Measurements from ENCODE around the gene NPFFR1.

Gene NPFFR1

GRCh38 chr10:70284542-70285475, 1.0 kb upstream of the NPFFR1 start:
- peaks cover 4% of the 10 kb centered on the region for H3K9me3 Mint-ChIP-seq
- H3K4me1 Mint-ChIP-seq: no peaks in the 10 kb centered on the region
- no peak overlapping the region for H3K4me3 Mint-ChIP-seq
- H3K27me3 Mint-ChIP-seq: peaks cover 47% of the 10 kb centered on the region
- H3K36me3 Mint-ChIP-seq (ENCODE audit: low read depth): no peaks in the 10 kb centered on the region
- no peak for DNase-seq
- ATAC-seq: no peak
- no peak overlapping the region for H3K27ac Mint-ChIP-seq

- Mint-ChIP-seq H3K27me3 (peaks cover 46% of the 10 kb centered on the region), H3K27ac (no peak overlapping the region), H3K4me1 (no peaks in the 10 kb centered on the region), H3K36me3 (ENCODE audit: low read depth) (no peaks in the 10 kb centered on the region), H3K9me3 (peaks cover 4% of the 10 kb centered on the region), H3K4me3 (no peak overlapping the region)
- DNase-seq: no peak
- ATAC-seq: no peak
Measured at GRCh38 chr10:70283071-70283444, 746 bp downstream of the NPFFR1 start.

GRCh38 chr10:70281609-70282008, 2.2 kb downstream of the NPFFR1 start:
- Mint-ChIP-seq H3K27me3 (peaks cover 42% of the 10 kb centered on the region), H3K36me3 (ENCODE audit: low read depth) (no peaks in the 10 kb centered on the region), H3K27ac (no peak overlapping the region), H3K9me3 (peaks cover 4% of the 10 kb centered on the region), H3K4me1 (no peaks in the 10 kb centered on the region), H3K4me3 (no peak overlapping the region)
- DNase-seq: no peak
- ATAC-seq: no peak

- H3K27me3 Mint-ChIP-seq: peaks cover 30% of the 10 kb centered on the region
- H3K4me1 Mint-ChIP-seq: no peaks in the 10 kb centered on the region
- H3K4me3 Mint-ChIP-seq: no peak overlapping the region
- no peak for DNase-seq
- no peaks in the 10 kb centered on the region for H3K36me3 Mint-ChIP-seq (ENCODE audit: low read depth)
- no peak overlapping the region for H3K27ac Mint-ChIP-seq
- H3K9me3 Mint-ChIP-seq: peaks cover 4% of the 10 kb centered on the region
- no peak for ATAC-seq
Measured at GRCh38 chr10:70280099-70280498, 3.7 kb downstream of the NPFFR1 start.

- Mint-ChIP-seq H3K4me3 (no peak overlapping the region), H3K36me3 (ENCODE audit: low read depth) (no peaks in the 10 kb centered on the region), H3K27ac (no peak overlapping the region), H3K27me3 (peaks cover 8% of the 10 kb centered on the region), H3K4me1 (peaks cover 11% of the 10 kb centered on the region), H3K9me3 (no peaks in the 10 kb centered on the region)
- DNase-seq (no peak), ATAC-seq (no peak)
Measured at GRCh38 chr10:70277396-70278030, 6.3 kb downstream of the NPFFR1 start.

- Mint-ChIP-seq H3K36me3 (ENCODE audit: low read depth) (no peaks in the 10 kb centered on the region), H3K4me1 (peaks cover 20% of the 10 kb centered on the region), H3K27ac (no peak overlapping the region), H3K9me3 (no peaks in the 10 kb centered on the region), H3K27me3 (no peaks in the 10 kb centered on the region), H3K4me3 (no peak overlapping the region)
- DNase-seq (no peak), ATAC-seq (no peak)
Measured at GRCh38 chr10:70274643-70275042, 9.2 kb downstream of the NPFFR1 start.

GRCh38 chr10:70272925-70273316, 10.9 kb downstream of the NPFFR1 start:
- peak; percentile 83 for ATAC-seq
- Mint-ChIP-seq H3K4me1 (peaks cover 20% of the 10 kb centered on the region), H3K27me3 (no peaks in the 10 kb centered on the region), H3K4me3 (no peak overlapping the region), H3K36me3 (ENCODE audit: low read depth) (no peaks in the 10 kb centered on the region), H3K27ac (peak overlapping the region; percentile 27), H3K9me3 (no peaks in the 10 kb centered on the region)
- no peak for DNase-seq

- Mint-ChIP-seq H3K36me3 (ENCODE audit: low read depth) (no peaks in the 10 kb centered on the region), H3K27ac (peak overlapping the region; percentile 27), H3K4me3 (no peak overlapping the region), H3K9me3 (no peaks in the 10 kb centered on the region), H3K27me3 (peaks cover under 1% of the 10 kb centered on the region), H3K4me1 (peaks cover 25% of the 10 kb centered on the region)
- ATAC-seq (peak; percentile 7), DNase-seq (no peak)
Measured at GRCh38 chr10:70271996-70272924, 11.5 kb downstream of the NPFFR1 start.

GRCh38 chr10:70270952-70271351, 12.9 kb downstream of the NPFFR1 start:
- H3K27ac Mint-ChIP-seq: no peak overlapping the region
- ATAC-seq (no peak), DNase-seq (no peak)
- no peak overlapping the region for H3K4me3 Mint-ChIP-seq
- no peaks in the 10 kb centered on the region for H3K36me3 Mint-ChIP-seq (ENCODE audit: low read depth)
- H3K27me3 Mint-ChIP-seq: peaks cover 2% of the 10 kb centered on the region
- H3K9me3 Mint-ChIP-seq: no peaks in the 10 kb centered on the region
- H3K4me1 Mint-ChIP-seq: peaks cover 29% of the 10 kb centered on the region

GRCh38 chr10:70269741-70270140, 14.1 kb downstream of the NPFFR1 start:
- DNase-seq: no peak
- no peaks in the 10 kb centered on the region for H3K36me3 Mint-ChIP-seq (ENCODE audit: low read depth)

GRCh38 chr10:70268376-70268775, 15.4 kb downstream of the NPFFR1 start:
- peaks cover 7% of the 10 kb centered on the region for H3K27me3 Mint-ChIP-seq
- ATAC-seq (no peak), DNase-seq (no peak)
- H3K27ac Mint-ChIP-seq: no peak overlapping the region
- no peaks in the 10 kb centered on the region for H3K36me3 Mint-ChIP-seq (ENCODE audit: low read depth)
- no peak overlapping the region for H3K4me3 Mint-ChIP-seq
- H3K9me3 Mint-ChIP-seq: no peaks in the 10 kb centered on the region
- H3K4me1 Mint-ChIP-seq: peaks cover 26% of the 10 kb centered on the region

More at GRCh38 chr10:70269741-70270140, 14.1 kb downstream of the NPFFR1 start:
- Mint-ChIP-seq H3K4me3 (no peak overlapping the region), H3K27ac (no peak overlapping the region), H3K27me3 (peaks cover 3% of the 10 kb centered on the region), H3K9me3 (no peaks in the 10 kb centered on the region), H3K4me1 (peaks cover 29% of the 10 kb centered on the region)
- ATAC-seq: no peak

GRCh38 chr10:70267161-70267933, 16.5 kb downstream of the NPFFR1 start:
- Mint-ChIP-seq H3K27me3 (peaks cover 11% of the 10 kb centered on the region), H3K27ac (no peak overlapping the region), H3K9me3 (no peaks in the 10 kb centered on the region), H3K4me3 (no peak overlapping the region), H3K4me1 (peaks cover 17% of the 10 kb centered on the region), H3K36me3 (ENCODE audit: low read depth) (no peaks in the 10 kb centered on the region)
- DNase-seq: peak; percentile 33
- ATAC-seq: peak; percentile 69

- no peak overlapping the region for H3K27ac Mint-ChIP-seq
- no peak overlapping the region for H3K4me3 Mint-ChIP-seq
- H3K36me3 Mint-ChIP-seq (ENCODE audit: low read depth): no peaks in the 10 kb centered on the region
- peaks cover 12% of the 10 kb centered on the region for H3K4me1 Mint-ChIP-seq
- H3K27me3 Mint-ChIP-seq: peaks cover 11% of the 10 kb centered on the region
- peaks cover 1% of the 10 kb centered on the region for H3K9me3 Mint-ChIP-seq
- ATAC-seq (no peak), DNase-seq (no peak)
Measured at GRCh38 chr10:70266701-70267100, 17.1 kb downstream of the NPFFR1 start.

GRCh38 chr10:70266056-70266455, 17.7 kb downstream of the NPFFR1 start:
- Mint-ChIP-seq H3K27me3 (peaks cover 11% of the 10 kb centered on the region), H3K4me3 (no peak overlapping the region), H3K9me3 (peaks cover 8% of the 10 kb centered on the region), H3K36me3 (ENCODE audit: low read depth) (peaks cover 4% of the 10 kb centered on the region), H3K4me1 (peaks cover 10% of the 10 kb centered on the region), H3K27ac (no peak overlapping the region)
- DNase-seq (no peak), ATAC-seq (no peak)

All from activated naive CD8-positive, alpha-beta T cell treated with anti-CD3 and anti-CD28 coated beads, Interleukin-2, amount 50 U/mL, for 24 hours (primary cell).